K562 (cell line): ENCODE measurements around the gene LLGL2. TPM values are rescaled to one million over a fixed set of nuclear protein-coding genes. Genes with fewer than 3 reads are reported as not detected.

ENCODE experiments used
- ATAC-seq: fragments of 200-7000 bp; cut with Tn5 transposase; 3 replicates; pipeline ENCODE4 v1.9.1; 2020; ENCODE audit warnings: moderate library complexity
- BruUV-seq: library from RNA; stranded (reverse); fragments of 400-500 nt; replicated peaks from 2 replicates; lab custom pipeline; 2021; lab: Mats Ljungman, UMichigan
- CTCF ChIA-PET: fragments of 300-600 bp; formaldehyde crosslinking; extraction: SDS; loops from one replicate; lab custom pipeline; 2021; ENCODE audit warnings: low intra/inter-chr PET ratio; lab: Yijun Ruan, JAX
- POLR2A ChIA-PET: fragments of 300-600, 350-650 bp; sonication (Branson Sonifier 250); formaldehyde crosslinking; extraction: SDS; loops from one replicate; lab custom pipeline; 2021; ENCODE audit warnings: antibody characterized with exemption, inconsistent platforms; lab: Yijun Ruan, JAX
- DNase-seq, 4 experiments: peaks; one replicate each; pipeline versions ENCODE4 v3.0.0 to v3.0.0-alpha.2; 2011 to 2018; ENCODE audit warnings: low spot score in 3 of 4, mixed read lengths in 3 of 4; ENCODE audit errors: extremely low read depth in 1 of 4
- FAIRE-seq: peaks from 2 replicates; lab custom pipeline; 2011; peaks lifted over from hg19 to GRCh38; lab: Jason Lieb, UNC
- H2AFZ ChIP-seq: 2 replicates; pipeline ENCODE4 v1.6.0; 2011; ENCODE audit warnings: low read depth, low read length, control low read depth, inconsistent platforms
- H3K27ac ChIP-seq: fragments of 200-600 bp; 3 replicates; pipeline ENCODE4 v1.8.0; 2011; ENCODE audit warnings: low read depth, mild to moderate bottlenecking, control low read depth, inconsistent platforms, low read length, moderate library complexity, mixed read lengths; ENCODE audit errors: extremely low read depth
- H3K27me3 ChIP-seq, 2 experiments: fragments of 300-600 bp in 1 of 2; 2 replicates in 1 of 2; 3 replicates in 1 of 2; pipeline versions ENCODE4 v1.6.0 to v1.8.0; 2011; ENCODE audit warnings: inconsistent platforms in 2 of 2, low read length in 2 of 2, mild to moderate bottlenecking in 1 of 2, mixed read lengths in 1 of 2, moderate library complexity in 1 of 2; ENCODE audit not compliant: control insufficient read depth in 2 of 2, insufficient read depth in 2 of 2
- H3K36me3 ChIP-seq: fragments of 300-600 bp; 3 replicates; pipeline ENCODE4 v1.8.0; 2011; ENCODE audit warnings: mild to moderate bottlenecking, low read length, inconsistent platforms; ENCODE audit not compliant: control insufficient read depth, insufficient read depth
- H3K4me1 ChIP-seq, 2 experiments: fragments of 200-600 bp in 1 of 2; replicated peaks in 1 of 2; 2 replicates in 1 of 2; 3 replicates in 1 of 2; pipeline versions ENCODE4 v1.5.1 to v1.8.0; 2011; ENCODE audit warnings: inconsistent platforms in 2 of 2, low read length in 2 of 2, mild to moderate bottlenecking in 1 of 2, mixed read lengths in 1 of 2, moderate library complexity in 1 of 2; ENCODE audit not compliant: control insufficient read depth in 2 of 2, insufficient read depth in 2 of 2
- H3K4me2 ChIP-seq: 2 replicates; pipeline ENCODE4 v1.6.1; 2011; ENCODE audit warnings: low read length, control low read depth, inconsistent platforms, mixed read lengths; ENCODE audit not compliant: insufficient read depth
- H3K4me3 ChIP-seq: fragments of 200-600 bp; sonication (generic), shearing (Covaris generic); 2 replicates; pipeline ENCODE4 v1.5.1; 2016; ENCODE audit warnings: control low read depth, inconsistent platforms
- H3K79me2 ChIP-seq: fragments of 200-600 bp; 3 replicates; pipeline ENCODE4 v1.8.0; 2011; ENCODE audit warnings: low read length, inconsistent platforms; ENCODE audit not compliant: control insufficient read depth, insufficient read depth
- H3K9ac ChIP-seq, 2 experiments: 2 replicates each; pipeline versions ENCODE4 v1.6.0 to v1.6.1; 2011; ENCODE audit warnings: low read depth in 2 of 2, low read length in 2 of 2, control low read depth in 1 of 2, inconsistent platforms in 1 of 2, mild to moderate bottlenecking in 1 of 2, mixed read lengths in 1 of 2; ENCODE audit not compliant: insufficient read depth in 1 of 2
- H3K9me1 ChIP-seq: one replicate; pipeline ENCODE4 v1.6.0; 2011; ENCODE audit warnings: inconsistent platforms, mild to moderate bottlenecking, low read length, moderate library complexity; ENCODE audit not compliant: control insufficient read depth, insufficient read depth
- H3K9me3 ChIP-seq: replicated peaks from 2 replicates; pipeline ENCODE4 v1.5.1; 2011; ENCODE audit warnings: low read depth, low read length, inconsistent platforms; ENCODE audit not compliant: control insufficient read depth, insufficient read depth
- H4K20me1 ChIP-seq: replicated peaks from 2 replicates; pipeline ENCODE4 v1.6.1; 2011; ENCODE audit warnings: low read length, inconsistent platforms, mixed read lengths; ENCODE audit not compliant: control insufficient read depth, insufficient read depth
- BCL6 ChIP-seq: fragments of 250-450 bp; sonication (Bioruptor Pico); IDR thresholded peaks from 2 replicates; pipeline ENCODE4 v1.4.0; 2020
- E2F1 ChIP-seq: sonication (generic); formaldehyde crosslinking; IDR thresholded peaks from 2 replicates; pipeline ENCODE4 v1.8.1; 2023; ENCODE audit warnings: mild to moderate bottlenecking, missing genetic modification reagents, moderate library complexity
- ETS2 ChIP-seq: IDR thresholded peaks from 2 replicates; pipeline ENCODE4 v1.6.1; 2016; ENCODE audit warnings: borderline replicate concordance, missing genetic modification characterization, mild to moderate bottlenecking, moderate library complexity, missing compliant biosample characterization; ENCODE audit not compliant: poor library complexity, severe bottlenecking
- HOXB6 ChIP-seq: fragments of 250-450 bp; sonication (Bioruptor Pico); IDR thresholded peaks from 2 replicates; pipeline ENCODE4 v1.5.1; 2022; ENCODE audit warnings: mild to moderate bottlenecking, borderline replicate concordance
- POLR2G ChIP-seq: fragments of 200-400 bp; formaldehyde crosslinking; IDR thresholded peaks from 2 replicates; pipeline ENCODE4 v1.6.1; 2017; ENCODE audit warnings: low read depth, mild to moderate bottlenecking, antibody characterized with exemption, low read length, moderate library complexity
- POLR2H ChIP-seq: IDR thresholded peaks from 2 replicates; pipeline ENCODE4 v1.6.1; 2016; ENCODE audit warnings: missing genetic modification characterization, low read depth, mild to moderate bottlenecking, control low read depth, missing compliant biosample characterization, moderate library complexity
- ZBTB11 ChIP-seq, 3 experiments: fragments of 200-800 bp in 1 of 3; fragments of 250-450 bp in 1 of 3; fragments of 450-650 bp in 1 of 3; sonication (Bioruptor Pico) in 1 of 3; sonication (Bioruptor generic) in 1 of 3; formaldehyde crosslinking in 1 of 3; IDR thresholded peaks; 2 replicates each; pipeline versions ENCODE4 v1.6.1 to v1.8.0; 2016 to 2022; ENCODE audit warnings: mild to moderate bottlenecking in 2 of 3, missing genetic modification characterization in 2 of 3, missing compliant biosample characterization in 1 of 3, moderate library complexity in 1 of 3
- ZFX ChIP-seq: sonication (generic); formaldehyde crosslinking; IDR thresholded peaks from 2 replicates; pipeline ENCODE4 v1.8.0; 2022; ENCODE audit warnings: mild to moderate bottlenecking, missing genetic modification reagents, moderate library complexity
- ZNF717 ChIP-seq: fragments of 250-450 bp; sonication (Bioruptor Pico); IDR thresholded peaks from 2 replicates; pipeline ENCODE4 v1.5.0; 2021
- WGBS: fragments of 100-300 bp; shearing (Covaris generic); methylation state at CpG from one replicate; pipeline ENCODE4 v1.1.6; 2016; ENCODE audit warnings: low coverage, mixed read lengths; ENCODE audit not compliant: insufficient coverage; ENCODE audit errors: missing lambda C conversion rate; 5-methylcytosine and 5-hydroxymethylcytosine counted together
- in situ Hi-C: fragments of 300-500 bp; cut with MboI; formaldehyde crosslinking; loops from 4 replicates; pipeline ENCODE4 v1.15.0; 2018; ENCODE audit warnings: inconsistent platforms, mixed read lengths
- intact Hi-C: fragments of 100-400 bp; cut with micrococcal nuclease; formaldehyde crosslinking; loops from 2 replicates; pipeline ENCODE4 v1.14.2; 2022
- polyA plus RNA-seq, 8 experiments: library from polyadenylated mRNA; depleted of rRNA in 4 of 8; stranded (reverse) in 5 of 8; unstranded in 3 of 8; fragments of >200 nt; fragmentation: Nextera tagmentation in 2 of 8; fragmentation: Illumina TruSeq in 1 of 8; extraction: Ambion mirVana in 2 of 8; extraction: Trizol in 1 of 8; gene quantifications; 2 replicates each; pipeline versions ENCODE4 v1.2.1 to v1.2.3, GENCODE V29; 2011 to 2014; ENCODE audit warnings: inconsistent platforms in 1 of 8, missing spikeins in 1 of 8
- total RNA-seq, 7 experiments: library from RNA; depleted of rRNA in 6 of 7; stranded (reverse); fragments of >200 nt in 6 of 7; fragmentation: Illumina TruSeq in 2 of 7; extraction: Trizol in 2 of 7; gene quantifications; 2 replicates each; pipeline versions ENCODE4 v1.2.1 to v1.2.3, GENCODE V29; 2011 to 2021; ENCODE audit warnings: low replicate concordance in 1 of 7

Gene LLGL2
- total and polyA plus RNA-seq, 9 of the 15 experiments (the other 6 are each of a cell fraction or from before 2014, with no cell fraction given): 0.32 to 24.4 (median 10.2) TPM

- H4K20me1 ChIP-seq: no peaks in the 10 kb centered on the region
- H3K9ac ChIP-seq: peak overlapping the region in 1 of 2 experiments; percentile 68; a peak in 2 of 4 replicates
- FAIRE-seq: no peak
- no peak overlapping the region for H3K27ac ChIP-seq
- in situ Hi-C loops (no loop called here), intact Hi-C loops (no loop called here)
- H3K79me2 ChIP-seq: no peaks in the 10 kb centered on the region
- TF ChIP-seq POLR2G (peak; percentile 32; the same call in 1 of the 2 replicates), E2F1 (CRISPR knock-in tag) (no peak), ZBTB11 (CRISPR knock-in tag; IDR thresholded peaks at IDR 0.05) (peak in 1 of 3 experiments; percentile 20; a peak in 1 of 6 replicates), HOXB6 (CRISPR knock-in tag) (no peak), ETS2 (no peak), ZFX (CRISPR knock-in tag) (no peak), BCL6 (CRISPR knock-in tag) (no peak), ZNF717 (CRISPR knock-in tag) (no peak), POLR2H (tag) (no peak)
- ChIA-PET POLR2A (no interaction called here), CTCF (interaction anchor here (0.5 kb wide), 1 partner anchor 179 kb away, joined by 3 read pairs; no protein-coding TSS in a partner anchor)
- H3K4me2 ChIP-seq: no peak overlapping the region
- no peaks in the 10 kb centered on the region for H3K36me3 ChIP-seq
- no TSS peak for BruUV-seq
- no peak for DNase-seq
- no peak overlapping the region for H3K4me3 ChIP-seq
- H3K27me3 ChIP-seq: peaks cover 4 to 27% of the 10 kb centered on the region in 2 experiments; a peak in 4 of 5 replicates
- 23% methylated on average over 13 of the region's 17 CpGs for WGBS
- H2AFZ ChIP-seq: no peak overlapping the region
- no peaks in the 10 kb centered on the region for H3K9me1 ChIP-seq
- peaks cover 6 to 52% of the 10 kb centered on the region in 2 experiments; a peak in 3 of 5 replicates for H3K4me1 ChIP-seq
- no peak for ATAC-seq
- H3K9me3 ChIP-seq: no peaks in the 10 kb centered on the region
These were observed 67.0 kb downstream of the LLGL2 start for GRCh38 chr17:75592348-75593020.
